Measurements from ENCODE around the gene FBXL4.

FBXL4 gene

GRCh38 chr6:98887650-98888049, 60.1 kb downstream of the FBXL4 start:
- DNase-seq (ENCODE audit: low read depth in 4 of 4, low spot score in 1 of 4) = no peak

- DNase-seq (ENCODE audit: low read depth in 4 of 4, low spot score in 1 of 4) = no peak
These were observed 62.4 kb downstream of the FBXL4 start for GRCh38 chr6:98885330-98885729.

GRCh38 chr6:98880486-98880885, 67.3 kb downstream of the FBXL4 start:
- no peak for DNase-seq (ENCODE audit: low read depth in 4 of 4, low spot score in 1 of 4)

- DNase-seq (ENCODE audit: low read depth in 4 of 4, low spot score in 1 of 4) = no peak
These were observed 70.5 kb downstream of the FBXL4 start for GRCh38 chr6:98877250-98877649.

- DNase-seq (ENCODE audit: low read depth in 4 of 4, low spot score in 1 of 4) = no peak
These were observed 72.4 kb downstream of the FBXL4 start for GRCh38 chr6:98875375-98875774.

- DNase-seq (ENCODE audit: low read depth in 4 of 4, low spot score in 1 of 4) = no peak
These were observed 75.9 kb downstream of the FBXL4 start for GRCh38 chr6:98871821-98872220.

GRCh38 chr6:98871057-98871456, 76.7 kb downstream of the FBXL4 start:
- no peak for DNase-seq (ENCODE audit: low read depth in 4 of 4, low spot score in 1 of 4)

- no peak for DNase-seq (ENCODE audit: low read depth in 4 of 4, low spot score in 1 of 4)
These were observed 83.2 kb downstream of the FBXL4 start for GRCh38 chr6:98864497-98864896.

GRCh38 chr6:98848539-98849242, 99.1 kb downstream of the FBXL4 start:
- no peak for DNase-seq (ENCODE audit: low read depth in 4 of 4, low spot score in 1 of 4)

- no peak for DNase-seq (ENCODE audit: low read depth in 4 of 4, low spot score in 1 of 4)
These were observed 99.8 kb downstream of the FBXL4 start for GRCh38 chr6:98847779-98848538.

- no peak for DNase-seq (ENCODE audit: low read depth in 4 of 4, low spot score in 1 of 4)
These were observed 100.3 kb downstream of the FBXL4 start for GRCh38 chr6:98847416-98847778.

GRCh38 chr6:98846021-98846380, 101.7 kb downstream of the FBXL4 start:
- no peak for DNase-seq (ENCODE audit: low read depth in 4 of 4, low spot score in 1 of 4)

- peak in 3 of 4 experiments; percentile 55 to 66 (median 57) for DNase-seq (ENCODE audit: low read depth in 4 of 4, low spot score in 1 of 4)
These were observed 102.3 kb downstream of the FBXL4 start for GRCh38 chr6:98845211-98846020.

GRCh38 chr6:98844244-98845210, 103.2 kb downstream of the FBXL4 start:
- DNase-seq (ENCODE audit: low read depth in 4 of 4, low spot score in 1 of 4) = no peak

GRCh38 chr6:98843271-98844243, 104.2 kb downstream of the FBXL4 start:
- DNase-seq (ENCODE audit: low read depth in 4 of 4, low spot score in 1 of 4) = no peak

- no peak for DNase-seq (ENCODE audit: low read depth in 4 of 4, low spot score in 1 of 4)
These were observed 105.2 kb downstream of the FBXL4 start for GRCh38 chr6:98842342-98843180.

- no peak for DNase-seq (ENCODE audit: low read depth in 4 of 4, low spot score in 1 of 4)
These were observed 106.0 kb downstream of the FBXL4 start for GRCh38 chr6:98841621-98842341.

- DNase-seq (ENCODE audit: low read depth in 4 of 4, low spot score in 1 of 4) = no peak
These were observed 106.7 kb downstream of the FBXL4 start for GRCh38 chr6:98840996-98841513.

Data from stimulated activated CD4-positive, alpha-beta T cell treated with anti-CD3 and anti-CD28 coated beads, Interleukin-1b, Interleukin-23, amount 100 ng/mL, for 24 hours (primary cell).